ENCODE results near the gene CFAP46.
"Not testable (repeated sequence)": the region's sequence is repeated elsewhere in the genome, so short reads cannot be mapped to it uniquely, and the experiment has no call there.

Gene CFAP46

GRCh38 chr10:132808383-132809231 lies 133.8 kb downstream of the CFAP46 start:
- DNase-seq (ENCODE audit: low read depth, low spot score): no peak

- DNase-seq (ENCODE audit: low read depth, low spot score): no peak
Observed at GRCh38 chr10:132807621-132808049, 134.7 kb downstream of the CFAP46 start.

GRCh38 chr10:132806561-132807003 lies 135.8 kb downstream of the CFAP46 start:
- no peak for DNase-seq (ENCODE audit: low read depth, low spot score)

- no peak for DNase-seq (ENCODE audit: low read depth, low spot score)
Observed at GRCh38 chr10:132806110-132806509, 136.3 kb downstream of the CFAP46 start.

- no peak for DNase-seq (ENCODE audit: low read depth, low spot score)
Observed at GRCh38 chr10:132805599-132805998, 136.8 kb downstream of the CFAP46 start.

- DNase-seq (ENCODE audit: low read depth, low spot score): no peak
Observed at GRCh38 chr10:132804785-132805426, 137.5 kb downstream of the CFAP46 start.

GRCh38 chr10:132804287-132804686 lies 138.1 kb downstream of the CFAP46 start:
- DNase-seq (ENCODE audit: low read depth, low spot score): no peak

GRCh38 chr10:132803416-132804210 lies 138.8 kb downstream of the CFAP46 start:
- no peak for DNase-seq (ENCODE audit: low read depth, low spot score)

- DNase-seq (ENCODE audit: low read depth, low spot score): peak; percentile 43
Observed at GRCh38 chr10:132802694-132803320, 139.6 kb downstream of the CFAP46 start.

- DNase-seq (ENCODE audit: low read depth, low spot score): no peak
Observed at GRCh38 chr10:132802048-132802447, 140.3 kb downstream of the CFAP46 start.

- DNase-seq (ENCODE audit: low read depth, low spot score): no peak
Observed at GRCh38 chr10:132799865-132800264, 142.5 kb downstream of the CFAP46 start.

GRCh38 chr10:132798876-132799275 lies 143.5 kb downstream of the CFAP46 start:
- no peak for DNase-seq (ENCODE audit: low read depth, low spot score)

- DNase-seq (ENCODE audit: low read depth, low spot score): no peak
Observed at GRCh38 chr10:132798403-132798802, 144.0 kb downstream of the CFAP46 start.

GRCh38 chr10:132797986-132798385 lies 144.4 kb downstream of the CFAP46 start:
- DNase-seq (ENCODE audit: low read depth, low spot score): not testable (repeated sequence)

- DNase-seq (ENCODE audit: low read depth, low spot score): no peak
Observed at GRCh38 chr10:132796846-132797245, 145.5 kb downstream of the CFAP46 start.

- DNase-seq (ENCODE audit: low read depth, low spot score): no peak
Observed at GRCh38 chr10:132793871-132794849, 148.2 kb downstream of the CFAP46 start.

GRCh38 chr10:132793213-132793612 lies 149.2 kb downstream of the CFAP46 start:
- DNase-seq (ENCODE audit: low read depth, low spot score): no peak

GRCh38 chr10:132792796-132793195 lies 149.6 kb downstream of the CFAP46 start:
- no peak for DNase-seq (ENCODE audit: low read depth, low spot score)

- DNase-seq (ENCODE audit: low read depth, low spot score): not testable (repeated sequence)
Observed at GRCh38 chr10:132792099-132792498, 150.3 kb downstream of the CFAP46 start.
